Upper lobe of left lung (tissue), 6 donors: Measurements from ENCODE around the gene CACNA1A. TPM values are rescaled to one million over a fixed set of nuclear protein-coding genes. Genes with fewer than 3 reads are reported as not detected.

Source experiments
- ATAC-seq, 2 donors: fragments of 200-7000 bp; cut with Tn5 transposase; one replicate each; pipeline ENCODE4 v1.9.1; 2022; ENCODE audit warnings: mild to moderate bottlenecking in 2 of 2, moderate library complexity in 2 of 2; ENCODE audit not compliant: low FRiP score in 2 of 2
- DNase-seq, 2 donors: peaks; one replicate each; pipeline ENCODE4 v3.0.0-alpha.2; 2019 to 2020
- H3K27ac ChIP-seq, 4 donors: fragments of 200-600 bp; sonication (generic); one replicate each; pipeline ENCODE4 v1.5.1; 2016 to 2019
- H3K27me3 ChIP-seq, 4 donors: fragments of 200-600 bp; sonication (generic); one replicate each; pipeline ENCODE4 v1.5.1; 2017 to 2019
- H3K36me3 ChIP-seq, 4 donors: fragments of 200-600 bp; sonication (generic); one replicate each; pipeline ENCODE4 v1.5.1; 2016 to 2019
- H3K4me1 ChIP-seq, 4 donors: fragments of 200-600 bp; sonication (generic); one replicate each; pipeline ENCODE4 v1.5.1; 2018 to 2019
- H3K4me3 ChIP-seq, 4 donors: fragments of 200-600 bp; sonication (generic); one replicate each; pipeline ENCODE4 v1.5.1; 2017 to 2019; ENCODE audit warnings: mild to moderate bottlenecking in 2 of 4, moderate library complexity in 1 of 4
- H3K9me3 ChIP-seq, 4 donors: fragments of 200-600 bp; sonication (generic); one replicate each; pipeline ENCODE4 v1.5.1; 2018 to 2019
- CTCF ChIP-seq, 6 experiments: fragments of 450-650 bp in 4 of 6; fragments of 200-600 bp in 2 of 6; sonication (generic) in 2 of 6; IDR thresholded peaks; one replicate each; pipeline ENCODE4 v1.5.1; 2016 to 2019; ENCODE audit warnings: antibody characterized with exemption in 6 of 6
- EP300 ChIP-seq, 4 donors: sonication (generic); formaldehyde crosslinking; IDR thresholded peaks; one replicate each; pipeline ENCODE4 v1.5.1; 2017; ENCODE audit warnings: antibody characterized with exemption in 4 of 4, control low read depth in 2 of 4
- POLR2A ChIP-seq, 4 donors: fragments of 450-650 bp; IDR thresholded peaks; one replicate each; pipeline ENCODE4 v1.5.1; 2016 to 2017; ENCODE audit warnings: antibody characterized with exemption in 4 of 4, mild to moderate bottlenecking in 2 of 4
- POLR2AphosphoS5 ChIP-seq, 2 donors: sonication (generic); formaldehyde crosslinking; IDR thresholded peaks; one replicate each; pipeline ENCODE4 v1.5.1; 2017; ENCODE audit warnings: antibody characterized with exemption in 2 of 2
- WGBS, 2 donors: methylation state at CpG; one replicate each; pipeline ENCODE4 v1.1.5; 2017 to 2018; 5-methylcytosine and 5-hydroxymethylcytosine counted together
- total RNA-seq, 6 donors: library from RNA; depleted of rRNA in 4 of 6; stranded (reverse); fragments of >200 nt in 4 of 6; gene quantifications; one replicate each; pipeline versions ENCODE4 v1.1.0 to v1.2.1, GENCODE V29; 2016 to 2021
- donor health status: DM: no; HTN: no; CAD: no; lungs with moderate emphysema.
- donor health status: DM: no; HTN: yes; CAD: no; lungs with severe emphysema.

Gene CACNA1A
- total RNA-seq, 6 donors from 2014 or later: 0.29 to 0.69 (median 0.67) TPM; not detected in 1

- H3K9me3 ChIP-seq: no peaks in the 10 kb centered on the region
- TF ChIP-seq POLR2AphosphoS5 (IDR thresholded peaks at IDR 0.05): no peak
- no peak for TF ChIP-seq CTCF (IDR thresholded peaks at IDR 0.05)
- no peak for TF ChIP-seq POLR2A (IDR thresholded peaks at IDR 0.05)
- no peak for TF ChIP-seq EP300 (IDR thresholded peaks at IDR 0.05)
- H3K4me3 ChIP-seq: no peak overlapping the region
- H3K4me1 ChIP-seq: peaks cover 3 to 14% (median 5%) of the 10 kb centered on the region in 4 donors
- no peak overlapping the region for H3K27ac ChIP-seq
- ATAC-seq (no peak), DNase-seq (peak in 1 of 2 donors; percentile 83)
- H3K36me3 ChIP-seq: no peaks in the 10 kb centered on the region
- WGBS, 2 donors: 65 to 89% methylated on average over 7 to 8 of the region's 20 CpGs
- no peaks in the 10 kb centered on the region for H3K27me3 ChIP-seq
Observed at GRCh38 chr19:13210941-13211340, 295.3 kb downstream of the CACNA1A start.

GRCh38 chr19:13210339-13210775 lies 295.9 kb downstream of the CACNA1A start:
- no peak for ATAC-seq
- peaks cover 3 to 14% (median 5%) of the 10 kb centered on the region in 4 donors for H3K4me1 ChIP-seq
- H3K27ac ChIP-seq: no peak overlapping the region
- H3K36me3 ChIP-seq: no peaks in the 10 kb centered on the region
- H3K9me3 ChIP-seq: no peaks in the 10 kb centered on the region
- H3K27me3 ChIP-seq: no peaks in the 10 kb centered on the region
- no peak overlapping the region for H3K4me3 ChIP-seq
- no peak for DNase-seq
- WGBS, 2 donors: 73 to 76% methylated on average over 12 to 13 of the region's 13 CpGs
- TF ChIP-seq CTCF (IDR thresholded peaks at IDR 0.05): no peak
- no peak for TF ChIP-seq EP300 (IDR thresholded peaks at IDR 0.05)
- TF ChIP-seq POLR2AphosphoS5 (IDR thresholded peaks at IDR 0.05): no peak

- no peak overlapping the region for H3K4me3 ChIP-seq
- peaks cover 3 to 14% (median 5%) of the 10 kb centered on the region in 4 donors for H3K4me1 ChIP-seq
- TF ChIP-seq POLR2A (IDR thresholded peaks at IDR 0.05) (no peak), POLR2AphosphoS5 (IDR thresholded peaks at IDR 0.05) (no peak)
- H3K27ac ChIP-seq: no peak overlapping the region
- peak in 1 of 2 donors; percentile 51 for DNase-seq
- H3K27me3 ChIP-seq: no peaks in the 10 kb centered on the region
- 83% methylated on average over 10 of the region's 13 CpGs; no CpG with 5 or more reads in 1 of the 2 donors for WGBS, 2 donors
- no peak for ATAC-seq
- H3K9me3 ChIP-seq: no peaks in the 10 kb centered on the region
- H3K36me3 ChIP-seq: no peaks in the 10 kb centered on the region
Observed at GRCh38 chr19:13209484-13210338, 296.6 kb downstream of the CACNA1A start.

- peaks cover 3 to 14% (median 5%) of the 10 kb centered on the region in 4 donors for H3K4me1 ChIP-seq
- ATAC-seq (no peak), DNase-seq (peak in 1 of 2 donors; percentile 83)
- H3K27me3 ChIP-seq: no peaks in the 10 kb centered on the region
- 88 to 89% methylated on average over 25 to 26 of the region's 52 CpGs for WGBS, 2 donors
- H3K27ac ChIP-seq: peak overlapping the region; percentile 85 to 93 (median 88)
- no peak for TF ChIP-seq POLR2AphosphoS5 (IDR thresholded peaks at IDR 0.05)
- no peak for TF ChIP-seq EP300 (IDR thresholded peaks at IDR 0.05)
- no peak for TF ChIP-seq POLR2A (IDR thresholded peaks at IDR 0.05)
- TF ChIP-seq CTCF (IDR thresholded peaks at IDR 0.05): no peak
- H3K9me3 ChIP-seq: no peaks in the 10 kb centered on the region
- peak overlapping the region in 3 of 4 donors; percentile 40 to 61 (median 54) for H3K4me3 ChIP-seq
- H3K36me3 ChIP-seq: no peaks in the 10 kb centered on the region
Observed at GRCh38 chr19:13208672-13209483, 297.4 kb downstream of the CACNA1A start.
